Astrocyte (in vitro differentiated cells and primary cell): ENCODE measurements around the gene MYO1C. TPM values are rescaled to one million over a fixed set of nuclear protein-coding genes. Genes with fewer than 3 reads are reported as not detected.
"Not testable (repeated sequence)": the region's sequence is repeated elsewhere in the genome, so short reads cannot be mapped to it uniquely, and the experiment has no call there.

Source experiments
- DNase-seq: peaks from one replicate; pipeline ENCODE4 v3.0.0-alpha.2; 2010; ENCODE audit warnings: low read depth
- FAIRE-seq: peaks from 2 replicates; lab custom pipeline; 2011; peaks lifted over from hg19 to GRCh38; lab: Jason Lieb, UNC
- H2AFZ ChIP-seq: 2 replicates; pipeline ENCODE4 v1.6.0; 2012; ENCODE audit warnings: low read depth, low read length, inconsistent platforms
- H3K27ac ChIP-seq: 2 replicates; pipeline ENCODE4 v1.5.1; 2011; ENCODE audit warnings: low read depth, low read length, inconsistent platforms
- H3K27me3 ChIP-seq: 2 replicates; pipeline ENCODE4 v1.6.0; 2011; ENCODE audit warnings: low read length, inconsistent platforms; ENCODE audit not compliant: insufficient read depth
- H3K36me3 ChIP-seq: 2 replicates; pipeline ENCODE4 v1.5.1; 2011; ENCODE audit warnings: low read length, inconsistent platforms; ENCODE audit not compliant: insufficient read depth
- H3K4me1 ChIP-seq: 2 replicates; pipeline ENCODE4 v1.5.1; 2011; ENCODE audit warnings: low read length, inconsistent platforms; ENCODE audit not compliant: insufficient read depth
- H3K4me2 ChIP-seq: 2 replicates; pipeline ENCODE4 v1.6.0; 2012; ENCODE audit warnings: low read length, inconsistent platforms
- H3K4me3 ChIP-seq: 2 replicates; pipeline ENCODE4 v1.5.1; 2011; ENCODE audit warnings: low read depth, mild to moderate bottlenecking, low read length, inconsistent platforms; ENCODE audit not compliant: insufficient read depth
- H3K79me2 ChIP-seq: 2 replicates; pipeline ENCODE4 v1.6.0; 2012; ENCODE audit warnings: mild to moderate bottlenecking, low read length, inconsistent platforms; ENCODE audit not compliant: insufficient read depth
- H3K9ac ChIP-seq: 2 replicates; pipeline ENCODE4 v1.6.0; 2012; ENCODE audit warnings: mild to moderate bottlenecking, low read length, inconsistent platforms
- H3K9me3 ChIP-seq: 2 replicates; pipeline ENCODE4 v1.5.1; 2012; ENCODE audit warnings: low read depth, mild to moderate bottlenecking, low read length, inconsistent platforms; ENCODE audit not compliant: insufficient read depth
- H4K20me1 ChIP-seq: 2 replicates; pipeline ENCODE4 v1.6.0; 2012; ENCODE audit warnings: low read length, inconsistent platforms; ENCODE audit not compliant: insufficient read depth
- H3K27ac Mint-ChIP-seq: one replicate; pipeline ENCODE4 v1.8.0; 2021; ENCODE audit warnings: mild to moderate bottlenecking, mixed read lengths; ENCODE audit not compliant: unreplicated experiment
- H3K27me3 Mint-ChIP-seq: one replicate; pipeline ENCODE4 v1.8.0; 2021; ENCODE audit warnings: low read depth, mixed read lengths; ENCODE audit not compliant: unreplicated experiment
- H3K36me3 Mint-ChIP-seq: one replicate; pipeline ENCODE4 v1.8.0; 2021; ENCODE audit warnings: low read depth, mixed read lengths; ENCODE audit not compliant: unreplicated experiment
- H3K4me1 Mint-ChIP-seq: one replicate; pipeline ENCODE4 v1.8.0; 2021; ENCODE audit warnings: low read depth, mixed read lengths; ENCODE audit not compliant: unreplicated experiment
- H3K4me3 Mint-ChIP-seq: one replicate; pipeline ENCODE4 v1.8.0; 2021; ENCODE audit warnings: mild to moderate bottlenecking, moderate library complexity, mixed read lengths; ENCODE audit not compliant: unreplicated experiment
- H3K9me3 Mint-ChIP-seq: one replicate; pipeline ENCODE4 v1.8.0; 2021; ENCODE audit warnings: mild to moderate bottlenecking, mixed read lengths; ENCODE audit not compliant: unreplicated experiment
- CTCF ChIP-seq: IDR thresholded peaks from 2 replicates; pipeline ENCODE4 v1.5.1; 2011; ENCODE audit warnings: low read depth, mild to moderate bottlenecking, inconsistent platforms, low read length, moderate library complexity; ENCODE audit not compliant: insufficient read depth
- EZH2 ChIP-seq: IDR thresholded peaks from 2 replicates; pipeline ENCODE4 v1.6.1; 2012; ENCODE audit warnings: mild to moderate bottlenecking, low read length, inconsistent platforms; ENCODE audit not compliant: insufficient read depth
- total RNA-seq: library from RNA; stranded (reverse); gene quantifications from 2 replicates; pipeline ENCODE4 v1.2.1, GENCODE V29; 2021

Gene MYO1C
- total RNA-seq, 1 donor from 2014 or later = 132 TPM

GRCh38 chr17:1442721-1443120 lies 49.8 kb downstream of the MYO1C start:
- H3K4me3 ChIP-seq, H2AFZ ChIP-seq, DNase-seq, H3K9me3 ChIP-seq, H3K27me3 ChIP-seq, H3K4me2 ChIP-seq, H3K9me3 Mint-ChIP-seq, H3K4me3 Mint-ChIP-seq, H3K27me3 Mint-ChIP-seq, FAIRE-seq, H3K27ac ChIP-seq, H3K9ac ChIP-seq, H3K36me3 ChIP-seq: not testable (repeated sequence)
- Histone ChIP-seq H3K79me2 (peaks cover 94% of the 10 kb centered on the region), H3K4me1 (peaks cover 16% of the 10 kb centered on the region), H4K20me1 (peaks cover 74% of the 10 kb centered on the region)
- H3K4me1 Mint-ChIP-seq = peaks cover 23% of the 10 kb centered on the region
- peaks cover 11% of the 10 kb centered on the region for H3K36me3 Mint-ChIP-seq
- peak overlapping the region; percentile 62 for H3K27ac Mint-ChIP-seq

- no peaks in the 10 kb centered on the region for H3K27me3 ChIP-seq
- FAIRE-seq = no peak
- peaks cover 16% of the 10 kb centered on the region for H3K4me1 ChIP-seq
- H4K20me1 ChIP-seq = peaks cover 73% of the 10 kb centered on the region
- peaks cover 2% of the 10 kb centered on the region for H3K36me3 ChIP-seq
- TF ChIP-seq CTCF (no peak), EZH2 (no peak)
- H2AFZ ChIP-seq = no peak overlapping the region
- Mint-ChIP-seq H3K9me3 (no peaks in the 10 kb centered on the region), H3K4me1 (peaks cover 25% of the 10 kb centered on the region), H3K27me3 (no peaks in the 10 kb centered on the region), H3K4me3 (no peak overlapping the region), H3K36me3 (peaks cover 10% of the 10 kb centered on the region), H3K27ac (no peak overlapping the region)
- no peak overlapping the region for H3K9ac ChIP-seq
- no peaks in the 10 kb centered on the region for H3K9me3 ChIP-seq
- H3K4me2 ChIP-seq = no peak overlapping the region
- H3K79me2 ChIP-seq = peaks cover 94% of the 10 kb centered on the region
- DNase-seq = no peak
- H3K27ac ChIP-seq = no peak overlapping the region
- no peak overlapping the region for H3K4me3 ChIP-seq
Measured at GRCh38 chr17:1442187-1442586, 50.3 kb downstream of the MYO1C start.

- FAIRE-seq = no peak
Measured at GRCh38 chr17:1440921-1441320, 51.6 kb downstream of the MYO1C start.

More at GRCh38 chr17:1440921-1441320, 51.6 kb downstream of the MYO1C start:
- H3K4me1 Mint-ChIP-seq = peaks cover 16% of the 10 kb centered on the region
- Histone ChIP-seq H3K36me3 (peaks cover 14% of the 10 kb centered on the region), H3K27ac (no peak overlapping the region), H3K27me3 (no peaks in the 10 kb centered on the region), H3K79me2 (peaks cover 94% of the 10 kb centered on the region), H3K9ac (no peak overlapping the region), H3K4me2 (no peak overlapping the region), H2AFZ (no peak overlapping the region), H3K9me3 (no peaks in the 10 kb centered on the region), H4K20me1 (peaks cover 74% of the 10 kb centered on the region), H3K4me1 (peaks cover 16% of the 10 kb centered on the region), H3K4me3 (no peak overlapping the region)
- H3K4me3 Mint-ChIP-seq = no peak overlapping the region
- no peaks in the 10 kb centered on the region for H3K27me3 Mint-ChIP-seq
- H3K27ac Mint-ChIP-seq = no peak overlapping the region
- H3K36me3 Mint-ChIP-seq = peaks cover 13% of the 10 kb centered on the region
- no peak for DNase-seq
- no peak for TF ChIP-seq EZH2
- TF ChIP-seq CTCF = no peak
- H3K9me3 Mint-ChIP-seq = no peaks in the 10 kb centered on the region
